PFSK-1 (cell line): ENCODE results near the gene SCN10A. TPM values are rescaled to one million over a fixed set of nuclear protein-coding genes. Genes with fewer than 3 reads are reported as not detected.

Experiments
- FOXP2 ChIP-seq: optimal IDR thresholded peaks from 2 replicates; pipeline ENCODE3; 2011; ENCODE audit warnings: borderline replicate concordance, control low read depth, inconsistent platforms; ENCODE audit not compliant: insufficient read depth; ENCODE audit errors: extremely low read length, extremely low read depth
- POLR2AphosphoS5 ChIP-seq: IDR thresholded peaks from 2 replicates; pipeline ENCODE4 v1.6.1; 2012; ENCODE audit warnings: low read depth, mild to moderate bottlenecking, control low read depth, low read length, moderate library complexity
- REST ChIP-seq, 2 experiments: IDR thresholded peaks; 2 replicates each; pipeline versions ENCODE4 v1.6.1 to v1.8.0; 2011 to 2012; ENCODE audit warnings: low read depth in 2 of 2, low read length in 2 of 2, control low read depth in 1 of 2, inconsistent platforms in 1 of 2, mild to moderate bottlenecking in 1 of 2, moderate library complexity in 1 of 2; ENCODE audit not compliant: insufficient read depth in 1 of 2
- SIN3A ChIP-seq: IDR thresholded peaks from 2 replicates; pipeline ENCODE4 v1.6.1; 2012; ENCODE audit warnings: mild to moderate bottlenecking, low read length, moderate library complexity, borderline replicate concordance; ENCODE audit not compliant: insufficient read depth
- TAF1 ChIP-seq: IDR thresholded peaks from 2 replicates; pipeline ENCODE4 v1.6.1; 2012; ENCODE audit warnings: low read length, control low read depth, borderline replicate concordance; ENCODE audit not compliant: insufficient read depth
- polyA plus RNA-seq: library from polyadenylated mRNA; unstranded; fragments of >200 nt; gene quantifications from one replicate; pipeline ENCODE4 v1.2.1, GENCODE V29; 2012; ENCODE audit warnings: low read depth, missing spikeins; ENCODE audit not compliant: insufficient read length

The SCN10A gene
- not detected for polyA plus RNA-seq

GRCh38 chr3:38816026-38816425 lies at the start of gene SCN10A:
TSS of gene SCN10A (minus strand) at chr3:38816217. CDS start at chr3:38794010, 22,207 bp downstream.
- TF ChIP-seq POLR2AphosphoS5: no peak
- no peak for TF ChIP-seq FOXP2
- TF ChIP-seq TAF1: no peak
- no peak for TF ChIP-seq REST (IDR thresholded peaks at IDR 0.05; ENCODE audit: insufficient read depth in 1 of 2, low read depth in 2 of 2, low read length in 2 of 2)
- TF ChIP-seq SIN3A: no peak

GRCh38 chr3:38853011-38853410 lies 37.0 kb upstream of the SCN10A start:
- TF ChIP-seq TAF1: no peak
- no peak for TF ChIP-seq SIN3A
- TF ChIP-seq POLR2AphosphoS5: no peak
- TF ChIP-seq FOXP2: no peak
- no peak for TF ChIP-seq REST (IDR thresholded peaks at IDR 0.05; ENCODE audit: insufficient read depth in 1 of 2, low read depth in 2 of 2, low read length in 2 of 2)

- no peak for TF ChIP-seq TAF1
- no peak for TF ChIP-seq SIN3A
- TF ChIP-seq FOXP2: no peak
These were observed 27.9 kb upstream of the SCN10A start for GRCh38 chr3:38843898-38844297.

GRCh38 chr3:38842266-38842965 lies 26.4 kb upstream of the SCN10A start:
- no peak for TF ChIP-seq REST (IDR thresholded peaks at IDR 0.05; ENCODE audit: insufficient read depth in 1 of 2, low read depth in 2 of 2, low read length in 2 of 2)
- TF ChIP-seq FOXP2: no peak
- TF ChIP-seq SIN3A: no peak
- TF ChIP-seq POLR2AphosphoS5: no peak
- TF ChIP-seq TAF1: no peak

- TF ChIP-seq SIN3A (no peak), POLR2AphosphoS5 (no peak), REST (IDR thresholded peaks at IDR 0.05; ENCODE audit: insufficient read depth in 1 of 2, low read depth in 2 of 2, low read length in 2 of 2) (no peak), TAF1 (no peak), FOXP2 (no peak)
These were observed 25.0 kb upstream of the SCN10A start for GRCh38 chr3:38840987-38841386.
